ENCODE data around the gene HAND1.

DNA sequence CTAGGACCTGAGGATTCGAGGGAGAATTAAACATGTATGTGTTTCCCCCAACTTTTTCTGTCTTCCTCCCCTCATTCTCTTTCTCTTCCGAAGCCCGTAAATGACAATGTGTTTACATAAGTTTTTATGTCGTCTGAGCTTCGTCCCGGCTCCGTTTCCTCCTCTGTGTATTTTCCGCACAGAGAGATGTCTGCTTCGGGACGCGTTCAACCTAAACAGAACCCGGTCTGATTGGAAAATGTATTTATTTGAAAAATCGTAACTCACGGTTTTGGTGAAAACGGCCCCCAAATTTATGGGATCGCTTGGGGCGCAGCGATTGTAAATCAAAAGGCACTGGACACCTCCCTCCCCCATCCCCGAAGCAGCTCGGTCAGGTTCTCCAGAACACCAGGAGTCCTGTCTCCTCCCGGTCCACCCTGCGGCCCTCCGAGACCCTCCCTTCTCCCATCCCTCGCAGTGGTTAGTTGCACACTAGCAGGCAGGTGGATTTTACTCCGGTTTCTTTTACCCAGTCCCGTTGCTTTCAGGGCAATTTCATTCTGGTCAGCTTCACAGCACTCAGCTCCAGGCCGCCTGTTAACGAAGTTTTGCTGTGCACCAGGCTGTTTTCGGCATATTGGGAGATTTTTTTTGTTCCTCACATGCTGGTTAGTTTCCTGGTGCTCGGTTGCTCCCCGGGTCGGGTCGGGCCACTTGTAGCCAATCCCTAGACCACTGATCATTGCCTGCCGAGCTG, 5.8 kb upstream of the HAND1 start:
- TF ChIP-seq, protein P1, sequence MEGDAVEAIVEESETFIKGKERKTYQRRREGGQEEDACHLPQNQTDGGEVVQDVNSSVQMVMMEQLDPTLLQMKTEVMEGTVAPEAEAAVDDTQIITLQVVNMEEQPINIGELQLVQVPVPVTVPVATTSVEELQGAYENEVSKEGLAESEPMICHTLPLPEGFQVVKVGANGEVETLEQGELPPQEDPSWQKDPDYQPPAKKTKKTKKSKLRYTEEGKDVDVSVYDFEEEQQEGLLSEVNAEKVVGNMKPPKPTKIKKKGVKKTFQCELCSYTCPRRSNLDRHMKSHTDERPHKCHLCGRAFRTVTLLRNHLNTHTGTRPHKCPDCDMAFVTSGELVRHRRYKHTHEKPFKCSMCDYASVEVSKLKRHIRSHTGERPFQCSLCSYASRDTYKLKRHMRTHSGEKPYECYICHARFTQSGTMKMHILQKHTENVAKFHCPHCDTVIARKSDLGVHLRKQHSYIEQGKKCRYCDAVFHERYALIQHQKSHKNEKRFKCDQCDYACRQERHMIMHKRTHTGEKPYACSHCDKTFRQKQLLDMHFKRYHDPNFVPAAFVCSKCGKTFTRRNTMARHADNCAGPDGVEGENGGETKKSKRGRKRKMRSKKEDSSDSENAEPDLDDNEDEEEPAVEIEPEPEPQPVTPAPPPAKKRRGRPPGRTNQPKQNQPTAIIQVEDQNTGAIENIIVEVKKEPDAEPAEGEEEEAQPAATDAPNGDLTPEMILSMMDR (IDR thresholded peaks at IDR 0.05; ENCODE audit: insufficient read depth, low read length, poor library complexity, severe bottlenecking), result no peak
- no peak for TF ChIP-seq EZH2phosphoT487 (conservative IDR thresholded peaks at IDR 0.05; ENCODE audit: low read length)
